GM12865 (cell line): ENCODE data around the gene SUSD1.

Experiments used
- DNase-seq: peaks from one replicate; pipeline ENCODE4 v3.0.0; 2010; ENCODE audit warnings: low read depth
- H3K4me3 ChIP-seq: 2 replicates; pipeline ENCODE4 v1.5.1; 2011; ENCODE audit warnings: mild to moderate bottlenecking, low read depth, low read length, control low read depth
- CTCF ChIP-seq: IDR thresholded peaks from 2 replicates; pipeline ENCODE4 v1.5.1; 2011; ENCODE audit warnings: low read length, control low read depth, low read depth, inconsistent platforms; ENCODE audit not compliant: insufficient read depth; ENCODE audit errors: missing control alignments

Gene SUSD1

DNA sequence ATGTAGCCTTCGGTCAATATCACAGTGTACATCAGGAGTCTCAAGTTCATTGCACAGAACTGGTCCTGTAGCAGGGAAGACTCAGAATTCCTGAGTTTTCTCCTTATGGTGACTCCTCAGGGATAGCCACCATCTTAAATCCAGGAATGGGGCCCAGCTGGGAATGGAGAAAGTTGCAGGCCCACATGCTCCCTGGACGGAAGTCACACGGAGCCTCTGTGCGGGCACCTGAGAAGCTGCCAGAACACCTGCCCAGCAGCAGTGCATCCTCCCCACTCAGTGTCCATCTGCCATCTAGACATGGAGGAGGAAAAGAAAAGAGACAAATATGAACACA is 133.9 kb downstream of the SUSD1 start:
- no peak for DNase-seq
- TF ChIP-seq CTCF, result no peak
- no peak overlapping the region for H3K4me3 ChIP-seq

DNA sequence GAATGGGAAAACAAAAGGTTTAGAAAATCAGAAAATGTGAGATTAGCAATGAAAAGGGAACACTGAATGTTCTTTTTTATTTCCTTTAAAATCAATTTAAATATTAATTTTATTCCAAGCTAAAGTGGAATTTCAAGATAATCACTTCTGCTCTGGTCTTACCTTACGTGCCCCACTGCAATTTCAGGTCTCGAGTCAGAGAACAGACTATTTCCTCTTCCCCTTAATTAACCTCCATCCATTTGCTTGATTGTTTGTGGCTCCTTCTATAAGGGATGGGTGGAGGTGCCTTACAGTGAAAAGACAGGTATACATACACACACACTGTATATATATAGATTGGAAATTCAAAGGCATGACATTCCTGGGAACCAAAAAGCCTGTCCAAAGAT is 137.1 kb downstream of the SUSD1 start:
- no peak for TF ChIP-seq CTCF
- DNase-seq, result peak; percentile 56
- no peak overlapping the region for H3K4me3 ChIP-seq

GRCh38 chr9:112037281-112038016 is 137.6 kb downstream of the SUSD1 start:
- no peak for TF ChIP-seq CTCF
- DNase-seq, result peak; percentile 96
- H3K4me3 ChIP-seq, result peak overlapping the region; percentile 17; the same call in 1 of the 2 replicates

DNA sequence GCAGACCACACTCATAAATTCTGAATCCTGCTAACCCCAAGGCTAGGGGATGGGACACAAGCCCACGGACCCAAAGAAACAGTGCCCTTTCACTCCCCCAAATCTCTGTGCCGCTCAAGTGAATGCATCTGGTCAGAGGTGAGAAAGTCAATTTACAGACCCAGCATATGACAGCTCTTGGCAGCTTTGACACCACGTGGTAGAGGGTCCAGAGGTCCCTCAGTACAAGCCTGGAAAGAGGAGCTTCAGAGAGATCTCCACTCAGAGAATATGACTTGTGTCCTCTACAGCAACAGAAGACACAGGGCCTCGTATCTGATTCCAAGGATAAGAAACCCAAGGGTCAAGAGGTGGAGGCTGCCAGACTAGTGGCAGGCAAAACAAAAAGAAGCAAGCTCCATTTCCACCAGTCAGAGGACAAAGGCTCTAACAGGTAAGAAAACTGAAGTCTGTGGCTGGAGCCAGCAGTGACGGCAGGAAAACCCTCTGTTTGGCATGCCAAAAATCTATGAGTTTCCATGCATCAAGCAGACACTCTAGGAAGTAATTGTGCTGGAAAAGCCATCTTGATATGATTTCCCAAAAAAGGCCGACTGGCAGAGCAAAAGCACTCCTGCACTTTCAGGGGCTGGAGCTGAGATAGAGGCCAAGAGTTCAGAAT is 139.8 kb downstream of the SUSD1 start:
- no peak for TF ChIP-seq CTCF
- no peak overlapping the region; the same call in 1 of the 2 replicates for H3K4me3 ChIP-seq
- DNase-seq, result no peak

DNA sequence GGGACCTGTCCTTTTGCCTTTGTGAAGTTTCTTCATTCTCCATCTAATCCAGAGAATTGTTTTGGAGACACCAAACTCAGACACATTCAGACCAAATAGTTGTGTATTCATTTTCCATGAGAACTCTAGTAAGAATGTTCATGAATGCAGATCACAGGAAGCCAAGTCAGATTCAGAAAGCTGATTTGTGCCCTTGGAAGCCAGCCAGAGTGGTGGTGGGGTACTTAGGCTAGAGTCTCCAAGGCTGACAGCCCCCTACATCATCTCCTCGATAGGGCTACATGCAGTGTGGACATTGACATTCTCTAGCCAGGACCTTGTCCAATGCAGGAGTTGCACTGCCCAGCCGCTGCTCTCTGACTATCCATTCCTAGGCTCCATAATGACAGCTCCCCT is 140.9 kb downstream of the SUSD1 start:
- peak; percentile 57 for DNase-seq
- TF ChIP-seq CTCF, result no peak
- no peak overlapping the region; the same call in 1 of the 2 replicates for H3K4me3 ChIP-seq

DNA sequence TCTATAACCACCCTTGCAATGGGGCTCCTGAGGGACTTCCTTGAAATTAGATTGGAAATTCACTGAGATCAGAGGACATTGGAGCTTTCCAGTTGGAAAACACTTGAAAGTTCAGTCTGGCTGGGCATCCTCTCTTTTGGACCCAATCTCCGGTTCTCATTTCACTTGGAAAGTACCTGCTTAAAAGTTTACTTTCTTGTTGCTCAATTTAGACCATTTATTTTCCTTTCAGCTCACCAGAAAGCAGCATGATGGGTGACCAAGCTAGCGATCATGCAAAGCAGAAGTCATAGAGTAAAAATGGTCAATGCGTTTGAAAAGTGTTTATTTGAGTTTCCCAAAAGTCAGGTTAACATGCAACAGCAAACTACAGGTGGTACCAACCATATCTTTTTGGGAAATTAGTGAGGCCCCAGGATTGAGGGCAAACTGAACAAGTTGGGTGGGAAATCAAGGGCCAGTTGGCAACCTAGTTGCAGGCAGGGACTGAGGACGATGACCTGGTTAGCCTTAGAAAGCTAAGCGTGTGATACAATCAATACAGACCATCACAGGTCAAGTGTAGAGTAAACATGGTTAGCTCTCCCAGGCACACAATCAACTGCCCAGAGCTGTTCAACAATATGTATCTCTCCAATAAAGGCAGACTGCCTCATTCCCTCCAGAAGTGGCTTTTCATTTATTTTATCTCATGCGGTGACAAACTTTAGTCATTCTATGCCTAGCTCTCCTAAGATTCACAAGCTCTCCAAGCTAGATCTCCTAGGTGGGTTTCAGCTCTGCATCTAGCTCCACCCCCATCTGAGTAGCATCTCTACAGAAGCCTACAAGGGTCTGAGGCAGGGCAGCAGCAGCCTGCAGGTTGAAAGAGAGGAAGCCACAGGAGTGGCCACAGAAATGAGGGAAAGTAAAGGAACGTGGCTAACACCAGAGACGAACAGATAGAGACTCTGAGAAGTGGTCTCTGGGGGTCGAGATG is 141.6 kb downstream of the SUSD1 start:
- DNase-seq, result peak; percentile 79
- peak overlapping the region; percentile 28 for H3K4me3 ChIP-seq
- no peak for TF ChIP-seq CTCF
